SU-DHL-6 (cell line): ENCODE measurements around the gene AIFM1.

Experiments
- H2AFZ ChIP-seq: fragments of 200-600 bp; sonication (generic); 2 replicates; pipeline ENCODE4 v1.6.1; 2014; ENCODE audit warnings: low read depth, mild to moderate bottlenecking, moderate library complexity, mixed read lengths, antibody characterized with exemption, low read length; ENCODE audit not compliant: severe bottlenecking
- H3F3A ChIP-seq: fragments of 200-600 bp; shearing (Covaris generic); 2 replicates; pipeline ENCODE4 v1.6.0; 2016; ENCODE audit warnings: antibody characterized with exemption, mild to moderate bottlenecking; ENCODE audit not compliant: insufficient read depth
- H3K27ac ChIP-seq: fragments of 200-600 bp; sonication (generic); 2 replicates; pipeline ENCODE4 v1.5.1; 2016; ENCODE audit warnings: low read depth, mild to moderate bottlenecking, low read length, moderate library complexity, mixed read lengths
- H3K27me3 ChIP-seq: fragments of 200-600 bp; sonication (generic), shearing (Covaris generic); 2 replicates; pipeline ENCODE4 v1.6.0; 2014; ENCODE audit warnings: mild to moderate bottlenecking, low read length
- H3K36me3 ChIP-seq: fragments of 200-600 bp; sonication (generic); 2 replicates; pipeline ENCODE4 v1.6.1; 2014; ENCODE audit warnings: mild to moderate bottlenecking, low read length, mixed read lengths
- H3K4me2 ChIP-seq: fragments of 300-600, 200-600 bp; shearing (Covaris generic), sonication (generic); 2 replicates; pipeline ENCODE4 v1.6.0; 2014; ENCODE audit warnings: low read length, low read depth, mild to moderate bottlenecking; ENCODE audit not compliant: poor library complexity, severe bottlenecking
- H3K4me3 ChIP-seq: fragments of 200-600 bp; sonication (generic); 2 replicates; pipeline ENCODE4 v1.5.1; 2014; ENCODE audit warnings: antibody characterized with exemption, low read length, mild to moderate bottlenecking, mixed read lengths; ENCODE audit not compliant: insufficient read depth, poor library complexity, severe bottlenecking
- H3K79me2 ChIP-seq: fragments of 200-600 bp; sonication (generic); 2 replicates; pipeline ENCODE4 v1.6.1; 2014; ENCODE audit warnings: mild to moderate bottlenecking, low read length, moderate library complexity; ENCODE audit not compliant: insufficient read depth
- H3K9ac ChIP-seq: fragments of 200-600 bp; sonication (generic); 2 replicates; pipeline ENCODE4 v1.7.0; 2014; ENCODE audit warnings: mild to moderate bottlenecking, low read length
- H3K9me2 ChIP-seq: fragments of 200-600 bp; sonication (generic); replicated peaks from 2 replicates; pipeline ENCODE4 v1.6.1; 2014; ENCODE audit warnings: low read length; ENCODE audit not compliant: insufficient read depth
- H3K9me3 ChIP-seq: fragments of 200-600 bp; sonication (generic); 2 replicates; pipeline ENCODE4 v1.6.1; 2014; ENCODE audit warnings: low read length, mixed read lengths; ENCODE audit not compliant: insufficient read depth
- H4K20me1 ChIP-seq: fragments of 200-600 bp; sonication (generic); 2 replicates; pipeline ENCODE4 v1.6.1; 2014; ENCODE audit warnings: low read depth, mild to moderate bottlenecking, antibody characterized with exemption, low read length, moderate library complexity, mixed read lengths
- EZH2phosphoT487 ChIP-seq: fragments of 200-600 bp; sonication (generic), shearing (Covaris generic); conservative IDR thresholded peaks from 2 replicates; pipeline ENCODE4 v1.6.1; 2018; ENCODE audit warnings: mild to moderate bottlenecking, antibody characterized with exemption, low read length, moderate library complexity, mixed read lengths
- TF ChIP-seq, protein P1 (sequence below): fragments of 200-600 bp; sonication (generic); IDR thresholded peaks from one replicate; pipeline ENCODE4 v1.5.1; 2017; ENCODE audit warnings: antibody characterized with exemption, mild to moderate bottlenecking, low read length, moderate library complexity; ENCODE audit not compliant: insufficient read depth, poor library complexity, severe bottlenecking

Gene AIFM1

DNA sequence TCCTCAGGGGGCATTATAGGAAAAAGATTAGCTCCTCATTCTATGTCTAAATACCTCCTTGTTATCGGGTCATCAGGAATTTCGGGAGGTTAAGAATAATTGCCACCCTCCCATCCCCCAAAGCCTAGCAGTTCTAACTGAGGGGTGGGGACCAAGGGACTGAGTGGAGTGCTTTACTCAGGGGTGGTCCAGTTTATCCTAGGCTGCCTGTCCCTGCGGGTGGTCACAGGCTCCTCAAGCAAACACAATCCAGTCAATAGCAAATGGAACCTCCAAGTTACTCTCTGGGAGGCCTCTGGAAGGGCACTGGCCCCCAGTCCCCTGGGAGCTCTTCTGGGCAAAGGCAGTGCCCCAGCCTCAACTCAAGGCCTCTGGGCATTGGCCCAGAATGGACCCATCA lies 62.0 kb downstream of the AIFM1 start:
- H3K9me2 ChIP-seq: no peaks in the 10 kb centered on the region
- no peaks in the 10 kb centered on the region for H3K36me3 ChIP-seq
- no peak overlapping the region for H3K27ac ChIP-seq
- H3F3A ChIP-seq: no peaks in the 10 kb centered on the region
- no peak overlapping the region for H3K9ac ChIP-seq
- H3K79me2 ChIP-seq: peaks cover 89% of the 10 kb centered on the region
- H3K4me3 ChIP-seq: no peak overlapping the region
- H3K27me3 ChIP-seq: no peaks in the 10 kb centered on the region
- H2AFZ ChIP-seq: no peak overlapping the region
- H4K20me1 ChIP-seq: no peaks in the 10 kb centered on the region
- no peaks in the 10 kb centered on the region for H3K9me3 ChIP-seq
- no peak overlapping the region for H3K4me2 ChIP-seq
- no peak for TF ChIP-seq EZH2phosphoT487
- TF ChIP-seq, protein P1, sequence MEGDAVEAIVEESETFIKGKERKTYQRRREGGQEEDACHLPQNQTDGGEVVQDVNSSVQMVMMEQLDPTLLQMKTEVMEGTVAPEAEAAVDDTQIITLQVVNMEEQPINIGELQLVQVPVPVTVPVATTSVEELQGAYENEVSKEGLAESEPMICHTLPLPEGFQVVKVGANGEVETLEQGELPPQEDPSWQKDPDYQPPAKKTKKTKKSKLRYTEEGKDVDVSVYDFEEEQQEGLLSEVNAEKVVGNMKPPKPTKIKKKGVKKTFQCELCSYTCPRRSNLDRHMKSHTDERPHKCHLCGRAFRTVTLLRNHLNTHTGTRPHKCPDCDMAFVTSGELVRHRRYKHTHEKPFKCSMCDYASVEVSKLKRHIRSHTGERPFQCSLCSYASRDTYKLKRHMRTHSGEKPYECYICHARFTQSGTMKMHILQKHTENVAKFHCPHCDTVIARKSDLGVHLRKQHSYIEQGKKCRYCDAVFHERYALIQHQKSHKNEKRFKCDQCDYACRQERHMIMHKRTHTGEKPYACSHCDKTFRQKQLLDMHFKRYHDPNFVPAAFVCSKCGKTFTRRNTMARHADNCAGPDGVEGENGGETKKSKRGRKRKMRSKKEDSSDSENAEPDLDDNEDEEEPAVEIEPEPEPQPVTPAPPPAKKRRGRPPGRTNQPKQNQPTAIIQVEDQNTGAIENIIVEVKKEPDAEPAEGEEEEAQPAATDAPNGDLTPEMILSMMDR: no peak

DNA sequence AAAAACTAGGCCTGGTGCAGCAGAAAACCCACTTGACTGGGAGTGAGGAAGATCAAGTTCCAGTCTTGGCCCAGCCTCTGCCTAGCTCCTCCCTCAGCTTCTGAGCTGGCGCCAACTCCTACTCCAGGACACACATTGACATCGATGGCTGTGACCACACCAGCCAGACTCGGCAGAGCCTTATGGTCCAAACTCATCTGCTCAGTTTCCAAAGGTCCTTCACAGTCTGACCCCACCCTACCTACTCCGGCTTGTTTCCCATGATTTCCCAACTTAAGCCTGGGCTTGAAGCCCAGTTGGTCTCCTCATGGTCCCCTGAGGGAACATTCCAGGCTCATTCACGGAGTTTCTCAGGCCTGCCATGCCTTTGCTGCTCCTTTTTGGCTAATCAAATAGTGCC lies 65.5 kb downstream of the AIFM1 start:
- Histone ChIP-seq H3K9me2 (no peaks in the 10 kb centered on the region), H3K79me2 (peaks cover 63% of the 10 kb centered on the region), H4K20me1 (no peaks in the 10 kb centered on the region), H3F3A (no peaks in the 10 kb centered on the region), H3K9ac (no peak overlapping the region), H2AFZ (no peak overlapping the region), H3K27ac (no peak overlapping the region), H3K4me2 (no peak overlapping the region), H3K9me3 (no peaks in the 10 kb centered on the region), H3K36me3 (no peaks in the 10 kb centered on the region), H3K27me3 (no peaks in the 10 kb centered on the region), H3K4me3 (no peak overlapping the region)
- TF ChIP-seq EZH2phosphoT487: no peak
- TF ChIP-seq, protein P1: no peak

DNA sequence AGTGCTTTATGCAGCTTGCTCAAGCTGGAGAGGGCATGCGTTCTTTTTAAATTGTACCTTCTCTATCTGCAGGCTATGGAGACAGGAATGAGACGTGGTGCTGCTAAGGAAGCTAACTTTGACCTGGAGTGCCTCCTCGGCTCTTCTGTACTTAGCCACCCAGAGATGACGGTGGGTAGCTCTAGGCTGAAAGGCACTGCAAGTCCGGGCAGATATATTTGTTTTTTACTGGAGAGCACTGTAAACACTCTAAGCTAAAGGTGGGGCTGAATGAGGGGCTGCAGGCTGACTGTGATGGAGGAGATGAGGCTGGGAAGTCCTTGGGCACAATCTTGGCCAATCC lies 67.5 kb downstream of the AIFM1 start:
- Histone ChIP-seq H3K9ac (no peak overlapping the region), H3K79me2 (peaks cover 46% of the 10 kb centered on the region), H3K27ac (no peak overlapping the region), H2AFZ (no peak overlapping the region), H3K4me2 (no peak overlapping the region), H3K9me2 (no peaks in the 10 kb centered on the region), H4K20me1 (no peaks in the 10 kb centered on the region), H3K9me3 (no peaks in the 10 kb centered on the region), H3K27me3 (no peaks in the 10 kb centered on the region), H3F3A (no peaks in the 10 kb centered on the region), H3K4me3 (no peak overlapping the region), H3K36me3 (no peaks in the 10 kb centered on the region)
- TF ChIP-seq, protein P1: no peak
- TF ChIP-seq EZH2phosphoT487: no peak
